HCT116 (cell line): Measurements from ENCODE around the gene EGFR. TPM values are rescaled to one million over a fixed set of nuclear protein-coding genes. Genes with fewer than 3 reads are reported as not detected.

ENCODE experiments used
- ATAC-seq: fragments of 200-7000 bp; cut with Tn5 transposase; 2 replicates; pipeline ENCODE4 v1.9.1; 2020; ENCODE audit warnings: mild to moderate bottlenecking, moderate library complexity
- BruUV-seq: library from RNA; stranded (reverse); fragments of 400-500 nt; replicated peaks from 2 replicates; lab custom pipeline; 2021; lab: Mats Ljungman, UMichigan
- CTCF ChIA-PET: fragments of 300-600 bp; sonication (Branson Sonifier 250); formaldehyde crosslinking; loops from one replicate; lab custom pipeline; 2021; ENCODE audit warnings: antibody characterized with exemption; lab: Charles Lee
- POLR2A ChIA-PET: fragments of 300-600, 350-600 bp; sonication (Branson Sonifier 250); formaldehyde crosslinking; loops from one replicate; lab custom pipeline; 2021; ENCODE audit warnings: antibody characterized with exemption; lab: Charles Lee
- RAD21 ChIA-PET, 2 experiments: fragments of 300-600 bp; sonication (Branson Sonifier 250); formaldehyde crosslinking; loops; one replicate each; lab custom pipeline; 2023; ENCODE audit warnings: low total read pairs in 2 of 2; ENCODE audit not compliant: uncharacterized antibody in 2 of 2, unreplicated experiment in 2 of 2, low non-redundant PET in 1 of 2; lab: Charles Lee
- DNase-seq: peaks from one replicate; pipeline ENCODE4 v3.0.0-alpha.2; 2010; ENCODE audit warnings: low read depth, low spot score
- H2AFZ ChIP-seq: fragments of 200-600 bp; shearing (Covaris generic), sonication (generic); 2 replicates; pipeline ENCODE4 v1.6.1; 2017; ENCODE audit warnings: low read depth, mixed run types, mixed read lengths, antibody characterized with exemption, low read length; ENCODE audit not compliant: poor library complexity, severe bottlenecking
- H3K27ac ChIP-seq: 2 replicates; pipeline ENCODE4 v1.5.1; 2012; ENCODE audit warnings: low read depth, low read length
- H3K27me3 ChIP-seq: fragments of 200-600 bp; sonication (generic); 2 replicates; pipeline ENCODE4 v1.6.1; 2016; ENCODE audit warnings: mixed run types, low read length, mixed read lengths; ENCODE audit not compliant: insufficient read depth
- H3K36me3 ChIP-seq, 2 experiments: fragments of 200-500 bp in 1 of 2; fragments of 200-600 bp in 1 of 2; sonication (Bioruptor generic) in 1 of 2; sonication (generic) in 1 of 2; 2 replicates each; pipeline versions ENCODE4 v1.5.1 to v1.6.1; 2014 to 2016; ENCODE audit warnings: low read length in 2 of 2, inconsistent platforms in 1 of 2, mixed read lengths in 1 of 2, mixed run types in 1 of 2; ENCODE audit not compliant: insufficient read depth in 2 of 2, control insufficient read depth in 1 of 2
- H3K4me1 ChIP-seq, 2 experiments: fragments of 200-600 bp in 1 of 2; sonication (generic) in 1 of 2; 2 replicates each; pipeline versions ENCODE4 v1.5.1 to v1.6.1; 2012 to 2017; ENCODE audit warnings: low read length in 2 of 2, inconsistent platforms in 1 of 2, mild to moderate bottlenecking in 1 of 2, mixed read lengths in 1 of 2, mixed run types in 1 of 2, moderate library complexity in 1 of 2; ENCODE audit not compliant: insufficient read depth in 2 of 2, control insufficient read depth in 1 of 2
- H3K4me2 ChIP-seq: fragments of 200-600 bp; sonication (generic); 2 replicates; pipeline ENCODE4 v1.6.1; 2017; ENCODE audit warnings: mixed run types, low read length, mixed read lengths
- H3K4me3 ChIP-seq, 2 experiments: fragments of 200-600 bp in 1 of 2; sonication (generic) in 1 of 2; replicated peaks in 1 of 2; 2 replicates each; pipeline ENCODE4 v1.5.1; 2011 to 2016; ENCODE audit warnings: low read length in 2 of 2, control low read depth in 1 of 2, low read depth in 1 of 2, mild to moderate bottlenecking in 1 of 2, mixed read lengths in 1 of 2, mixed run types in 1 of 2
- H3K79me2 ChIP-seq: fragments of 200-600 bp; sonication (generic); 2 replicates; pipeline ENCODE4 v1.6.1; 2017; ENCODE audit warnings: mild to moderate bottlenecking, mixed run types, low read length, moderate library complexity, mixed read lengths; ENCODE audit not compliant: insufficient read depth
- H3K9ac ChIP-seq: fragments of 200-600 bp; sonication (generic); 2 replicates; pipeline ENCODE4 v1.6.1; 2016; ENCODE audit warnings: low read length, mixed read lengths
- H3K9me2 ChIP-seq: fragments of 200-600 bp; sonication (generic), shearing (Covaris generic); 2 replicates; pipeline ENCODE4 v1.6.1; 2017; ENCODE audit warnings: mixed run types, mild to moderate bottlenecking, moderate library complexity; ENCODE audit not compliant: insufficient read depth
- H3K9me3 ChIP-seq, 2 experiments: fragments of 200-500 bp in 1 of 2; fragments of 200-600 bp in 1 of 2; sonication (Bioruptor generic) in 1 of 2; sonication (generic) in 1 of 2; 2 replicates each; pipeline ENCODE4 v1.6.1; 2014 to 2017; ENCODE audit warnings: low read length in 2 of 2, mixed read lengths in 2 of 2, inconsistent platforms in 1 of 2, low read depth in 1 of 2, mild to moderate bottlenecking in 1 of 2, mixed run types in 1 of 2, moderate library complexity in 1 of 2; ENCODE audit not compliant: control insufficient read depth in 1 of 2, insufficient read depth in 1 of 2
- H4K20me1 ChIP-seq: fragments of 200-600 bp; sonication (generic), shearing (Covaris generic); 2 replicates; pipeline ENCODE4 v1.6.1; 2017; ENCODE audit warnings: mixed run types, mild to moderate bottlenecking, moderate library complexity; ENCODE audit not compliant: insufficient read depth
- CEBPB ChIP-seq: IDR thresholded peaks from 2 replicates; pipeline ENCODE4 v1.6.1; 2012; ENCODE audit warnings: low read depth
- EZH2phosphoT487 ChIP-seq: fragments of 200-600 bp; IDR thresholded peaks from 2 replicates; pipeline ENCODE4 v1.6.1; 2018; ENCODE audit warnings: antibody characterized with exemption, borderline replicate concordance
- FOSL1 ChIP-seq: IDR thresholded peaks from 2 replicates; pipeline ENCODE4 v1.6.1; 2012; ENCODE audit warnings: low read depth
- POLR2A ChIP-seq: IDR thresholded peaks from 2 replicates; pipeline ENCODE4 v1.7.0; 2011; ENCODE audit warnings: borderline replicate concordance; ENCODE audit not compliant: insufficient read depth, insufficient read length; ENCODE audit errors: extremely low read depth
- intact Hi-C: fragments of 100-400 bp; cut with micrococcal nuclease; formaldehyde crosslinking; loops from 2 replicates; pipeline ENCODE4 v1.10.0; 2022
- total RNA-seq: library from RNA; stranded (reverse); gene quantifications from one replicate; pipeline ENCODE4 v1.2.1, GENCODE V29; 2021; ENCODE audit not compliant: unreplicated experiment

The EGFR gene
- total RNA-seq, 1 experiment from 2014 or later: 71.5 TPM

GRCh38 chr7:55006499-55006898 lies 12.3 kb upstream of the EGFR start:
- no peaks in the 10 kb centered on the region for H3K79me2 ChIP-seq
- H3K27ac ChIP-seq: no peak overlapping the region
- TF ChIP-seq FOSL1: no peak
- no peak for TF ChIP-seq EZH2phosphoT487
- TF ChIP-seq POLR2A: no peak
- TF ChIP-seq, all 23 proteins: peak for 0
- intact Hi-C loops: no loop called here
- H3K4me2 ChIP-seq: no peak overlapping the region
- no peak for DNase-seq
- no peaks in the 10 kb centered on the region for H3K9me2 ChIP-seq
- RAD21 ChIA-PET: no interaction called here
- H3K27me3 ChIP-seq: no peaks in the 10 kb centered on the region
- H3K9ac ChIP-seq: no peak overlapping the region
- POLR2A ChIA-PET: no interaction called here
- ATAC-seq: no peak
- CTCF ChIA-PET: no interaction called here
- BruUV-seq: no TSS peak
- H3K9me3 ChIP-seq: no peaks in the 10 kb centered on the region
- no peak overlapping the region for H3K4me3 ChIP-seq
- H3K4me1 ChIP-seq: no peaks in the 10 kb centered on the region
- no peak overlapping the region for H2AFZ ChIP-seq
- no peaks in the 10 kb centered on the region for H4K20me1 ChIP-seq
- no peaks in the 10 kb centered on the region for H3K36me3 ChIP-seq

GRCh38 chr7:55013851-55014250 lies 5.0 kb upstream of the EGFR start:
- Histone ChIP-seq H3K4me2 (no peak overlapping the region), H4K20me1 (no peaks in the 10 kb centered on the region), H3K4me1 (peaks cover 4 to 6% of the 10 kb centered on the region in 2 experiments; a peak in 2 of 4 replicates), H3K9me3 (no peaks in the 10 kb centered on the region), H3K9ac (no peak overlapping the region), H3K4me3 (no peak overlapping the region), H3K9me2 (no peaks in the 10 kb centered on the region), H3K27ac (no peak overlapping the region), H3K27me3 (no peaks in the 10 kb centered on the region), H2AFZ (no peak overlapping the region), H3K79me2 (no peaks in the 10 kb centered on the region), H3K36me3 (no peaks in the 10 kb centered on the region)
- intact Hi-C loops: loop anchor here (10.0 kb wide), 1 partner anchor 241 kb away; no protein-coding TSS in a partner anchor
- CTCF ChIA-PET: no interaction called here
- no peak for TF ChIP-seq CEBPB
- POLR2A ChIA-PET: no interaction called here
- ATAC-seq (no peak), DNase-seq (no peak)
- no TSS peak for BruUV-seq
- RAD21 ChIA-PET: no interaction called here
